Gastroesophageal sphincter (tissue), 4 donors: Measurements from ENCODE around the gene SUSD6. TPM values are rescaled to one million over a fixed set of nuclear protein-coding genes. Genes with fewer than 3 reads are reported as not detected.
"Not testable (repeated sequence)": the region's sequence is repeated elsewhere in the genome, so short reads cannot be mapped to it uniquely, and the experiment has no call there.

Experiments used
- ATAC-seq: fragments of 150-250 bp; one replicate; pipeline ENCODE4 v1.9.1; 2016; ENCODE audit warnings: mild to moderate bottlenecking, moderate library complexity
- H3K27ac ChIP-seq, 4 donors: fragments of 200-600 bp; sonication (generic) in 3 of 4; 1 replicate in 3 of 4; 2 replicates in 1 of 4; pipeline ENCODE4 v1.5.1; 2016 to 2019
- H3K27me3 ChIP-seq: fragments of 200-600 bp; sonication (generic); one replicate; pipeline ENCODE4 v1.5.1; 2019
- H3K36me3 ChIP-seq, 2 donors: fragments of 200-600 bp; sonication (generic); one replicate each; pipeline ENCODE4 v1.5.1; 2019; ENCODE audit warnings: control low read depth in 1 of 2
- H3K4me1 ChIP-seq, 3 donors: fragments of 200-600 bp; sonication (generic); 1 replicate in 2 of 3; 2 replicates in 1 of 3; pipeline ENCODE4 v1.5.1; 2016 to 2019; ENCODE audit warnings: control low read depth in 2 of 3
- H3K4me3 ChIP-seq, 2 donors: fragments of 200-600 bp; sonication (generic); one replicate each; pipeline ENCODE4 v1.5.1; 2019; ENCODE audit warnings: mild to moderate bottlenecking in 1 of 2, moderate library complexity in 1 of 2
- H3K9me3 ChIP-seq, 3 donors: fragments of 200-600 bp; sonication (generic); one replicate each; pipeline ENCODE4 v1.5.1; 2017 to 2019; ENCODE audit warnings: control low read depth in 2 of 3
- CTCF ChIP-seq, 4 experiments: fragments of 200-600 bp in 2 of 4; fragments of 450-650 bp in 2 of 4; sonication (generic) in 1 of 4; IDR thresholded peaks; one replicate each; pipeline ENCODE4 v1.5.1; 2017 to 2019; ENCODE audit warnings: antibody characterized with exemption in 4 of 4, mild to moderate bottlenecking in 2 of 4, moderate library complexity in 2 of 4
- EP300 ChIP-seq: sonication (generic); formaldehyde crosslinking; IDR thresholded peaks from one replicate; pipeline ENCODE4 v1.6.1; 2017; ENCODE audit warnings: antibody characterized with exemption, mild to moderate bottlenecking
- POLR2A ChIP-seq, 2 donors: fragments of 450-650 bp; IDR thresholded peaks; one replicate each; pipeline ENCODE4 v1.6.1; 2017; ENCODE audit warnings: antibody characterized with exemption in 2 of 2, mild to moderate bottlenecking in 2 of 2, moderate library complexity in 1 of 2
- POLR2AphosphoS5 ChIP-seq: sonication (generic); formaldehyde crosslinking; IDR thresholded peaks from one replicate; pipeline ENCODE4 v1.6.1; 2017; ENCODE audit warnings: antibody characterized with exemption
- WGBS, 2 donors: methylation state at CpG; one replicate each; pipeline ENCODE4 v1.1.5; 2018; ENCODE audit warnings: low coverage in 1 of 2; 5-methylcytosine and 5-hydroxymethylcytosine counted together
- total RNA-seq, 4 donors: library from RNA; depleted of rRNA; stranded (reverse); fragments of >200 nt; gene quantifications; one replicate each; pipeline ENCODE4 v1.1.0, GENCODE V29; 2016

The SUSD6 gene
- total RNA-seq, 4 donors from 2014 or later: 24.4 to 40.6 (median 38.5) TPM

GRCh38 chr14:69696633-69697557 lies 85.5 kb downstream of the SUSD6 start:
- 76 to 85% methylated on average over 4 to 8 of the region's 8 CpGs for WGBS, 2 donors
- H3K4me3 ChIP-seq: no peak overlapping the region
- peak overlapping the region in 2 of 4 donors; percentile 9 to 29 for H3K27ac ChIP-seq
- no peaks in the 10 kb centered on the region for H3K36me3 ChIP-seq
- no peaks in the 10 kb centered on the region for H3K27me3 ChIP-seq
- H3K9me3 ChIP-seq: no peaks in the 10 kb centered on the region
- TF ChIP-seq EP300: no peak
- TF ChIP-seq CTCF (IDR thresholded peaks at IDR 0.05): no peak
- TF ChIP-seq POLR2AphosphoS5: no peak
- no peak for TF ChIP-seq POLR2A (IDR thresholded peaks at IDR 0.05)
- no peak for ATAC-seq
- peaks cover 4 to 94% (median 46%) of the 10 kb centered on the region in 3 donors for H3K4me1 ChIP-seq

GRCh38 chr14:69698572-69698971 lies 87.2 kb downstream of the SUSD6 start:
- peaks cover 0 to 6% of the 10 kb centered on the region in 2 donors for H3K36me3 ChIP-seq
- H3K9me3 ChIP-seq: no peaks in the 10 kb centered on the region
- H3K4me1 ChIP-seq: peaks cover 4 to 94% (median 38%) of the 10 kb centered on the region in 3 donors
- TF ChIP-seq EP300 (no peak), POLR2AphosphoS5 (no peak), CTCF (IDR thresholded peaks at IDR 0.05) (no peak), POLR2A (IDR thresholded peaks at IDR 0.05) (no peak)
- H3K4me3 ChIP-seq: no peak overlapping the region
- ATAC-seq: no peak
- H3K27ac ChIP-seq: no peak overlapping the region
- H3K27me3 ChIP-seq: no peaks in the 10 kb centered on the region
- WGBS, 2 donors: 100% methylated on average over 1 of the region's 3 CpGs; no CpG with 5 or more reads in 1 of the 2 donors

- H3K36me3 ChIP-seq: peaks cover 0 to 12% of the 10 kb centered on the region in 2 donors
- H3K27ac ChIP-seq, H3K9me3 ChIP-seq, ATAC-seq, H3K4me3 ChIP-seq, H3K27me3 ChIP-seq: not testable (repeated sequence)
- 86 to 91% methylated on average over 3 to 6 of the region's 6 CpGs for WGBS, 2 donors
- peaks cover 4 to 91% (median 32%) of the 10 kb centered on the region in 3 donors for H3K4me1 ChIP-seq
These were observed 87.8 kb downstream of the SUSD6 start for GRCh38 chr14:69699243-69699642.

- no peak overlapping the region for H3K27ac ChIP-seq
- H3K4me3 ChIP-seq: no peak overlapping the region
- WGBS, 2 donors: 78 to 89% methylated on average over 5 to 6 of the region's 6 CpGs
- TF ChIP-seq POLR2AphosphoS5: no peak
- no peak for TF ChIP-seq EP300
- TF ChIP-seq CTCF (IDR thresholded peaks at IDR 0.05): no peak
- TF ChIP-seq POLR2A (IDR thresholded peaks at IDR 0.05): no peak
- H3K4me1 ChIP-seq: peaks cover 4 to 85% (median 26%) of the 10 kb centered on the region in 3 donors
- no peaks in the 10 kb centered on the region for H3K27me3 ChIP-seq
- peaks cover 0 to 18% of the 10 kb centered on the region in 2 donors for H3K36me3 ChIP-seq
- H3K9me3 ChIP-seq: no peaks in the 10 kb centered on the region
- ATAC-seq: no peak
These were observed 88.4 kb downstream of the SUSD6 start for GRCh38 chr14:69699748-69700303.

GRCh38 chr14:69700575-69700974 lies 89.2 kb downstream of the SUSD6 start:
- Histone ChIP-seq H3K27ac (no peak overlapping the region), H3K9me3 (no peaks in the 10 kb centered on the region), H3K4me1 (peaks cover 4 to 79% (median 18%) of the 10 kb centered on the region in 3 donors), H3K4me3 (no peak overlapping the region), H3K27me3 (no peaks in the 10 kb centered on the region), H3K36me3 (peaks cover 0 to 26% of the 10 kb centered on the region in 2 donors)
- ATAC-seq: no peak
- 89 to 90% methylated on average over 2 of the region's 2 CpGs for WGBS, 2 donors
- TF ChIP-seq POLR2A (IDR thresholded peaks at IDR 0.05) (no peak), EP300 (no peak), POLR2AphosphoS5 (no peak), CTCF (IDR thresholded peaks at IDR 0.05) (no peak)
